Posterior vena cava (tissue), 2 donors: ENCODE measurements around the gene ZNF382. TPM values are rescaled to one million over a fixed set of nuclear protein-coding genes. Genes with fewer than 3 reads are reported as not detected.
A peak's percentile ranks its signal among the peaks of the same experiment; 100 is the strongest.
"Not testable (repeated sequence)": the region's sequence is repeated elsewhere in the genome, so short reads cannot be mapped to it uniquely, and the experiment has no call there.

Experiments used
- DNase-seq: peaks from one replicate; pipeline ENCODE4 v3.0.0-alpha.2; 2020; ENCODE audit warnings: low spot score
- intact Hi-C, 2 donors: fragments of 100-400 bp; cut with DNase I; formaldehyde crosslinking; loops; one replicate each; pipeline versions ENCODE4 v1.14.1 to v1.14.2; 2022 to 2023
- long read RNA-seq, 2 donors: library from polyadenylated mRNA; unstranded; transcript quantifications; one replicate each; pipeline ENCODE4 v2.0.0, GENCODE V29; 2020 to 2021
- total RNA-seq, 2 donors: library from RNA; stranded (reverse); fragmentation: NEBNext Ultra II Directional; extraction: Animal tissue kit (Norgen Biotek cat#: 25700); gene quantifications; one replicate each; pipeline ENCODE4 v1.2.1, GENCODE V29; 2021
- donor health status: DM: yes; HTN: yes; CAD: no.
- donor health status: DM: yes; HTN: yes; CAD: no.

The ZNF382 gene
- 1 to 10 TPM; 7.3 to 7.4 TPM for total RNA-seq
- long read RNA-seq, donor 1, partial matches to known transcripts = 0 of 2 reads
- long read RNA-seq, donor 1, other reads (novel, unspliced or antisense) = 2 of 2 reads
- long read RNA-seq, donor 2, partial matches to known transcripts = 0 of 4 reads
- long read RNA-seq, donor 2, other reads (novel, unspliced or antisense) = 3 of 4 reads

DNA sequence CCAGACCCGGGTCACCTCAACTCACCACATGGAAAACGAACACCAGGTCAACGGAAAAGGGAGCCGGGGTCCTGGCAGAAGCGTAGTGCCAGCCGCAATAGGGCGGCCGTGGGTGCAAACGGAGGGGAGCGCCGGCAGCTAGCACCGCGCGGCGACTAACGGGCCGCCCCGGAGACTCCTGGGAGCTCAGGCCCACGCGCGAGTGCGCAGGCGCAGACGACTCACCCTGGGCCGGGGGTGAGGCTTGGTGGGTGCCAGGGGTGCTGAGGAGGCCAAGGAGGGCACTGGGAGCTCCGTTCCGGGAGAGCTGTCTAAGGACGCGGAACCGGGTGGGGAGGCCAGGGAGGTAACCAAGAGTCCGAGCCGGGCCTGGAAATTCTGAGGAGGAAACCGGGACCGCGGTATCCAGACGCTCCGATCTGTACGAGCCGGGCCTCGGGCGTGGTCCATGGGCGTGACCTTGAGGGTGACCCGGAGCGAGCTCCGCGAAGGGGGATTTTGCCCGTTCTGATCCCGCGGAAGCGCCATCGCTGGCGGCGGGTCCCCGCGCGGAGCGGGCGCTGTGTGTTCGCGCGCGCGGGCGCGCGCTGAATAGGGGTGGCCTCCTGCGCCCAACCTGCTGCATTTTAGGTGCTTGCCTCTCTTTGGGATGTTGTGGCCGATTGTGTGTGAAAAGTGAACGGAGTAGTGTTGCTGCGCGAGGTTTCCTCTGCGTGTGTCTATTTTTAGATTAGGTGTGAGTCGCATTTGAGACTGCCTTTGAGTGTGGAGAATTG lies at the start of gene ZNF382:
TSS of gene ZNF382 (plus strand) at position 213 of the 776 bp plus-strand sequence. CDS start 4,602 bp downstream, outside the sequence.
- peak; percentile 93 for DNase-seq
- intact Hi-C loops = no loop called here

DNA sequence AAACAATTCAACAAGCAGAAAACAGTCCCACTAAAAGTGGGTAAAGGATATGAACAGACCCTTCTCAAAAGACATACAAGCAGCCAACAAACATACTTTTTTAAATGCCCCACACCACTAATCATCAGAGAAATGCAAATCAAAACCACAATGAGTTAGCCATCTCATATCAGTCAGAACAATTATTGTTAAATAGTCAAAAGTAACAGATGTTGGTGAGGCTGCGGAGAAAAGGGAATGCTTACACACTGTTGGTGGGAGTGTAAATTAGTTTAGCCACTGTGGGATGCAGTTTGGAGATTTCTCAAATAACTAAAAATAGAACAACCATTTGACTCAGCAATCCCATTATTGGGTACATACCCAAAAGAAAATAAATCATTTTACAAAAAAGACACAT lies 40.7 kb upstream of the ZNF382 start:
- intact Hi-C loops = no loop called here
- no peak for DNase-seq

DNA sequence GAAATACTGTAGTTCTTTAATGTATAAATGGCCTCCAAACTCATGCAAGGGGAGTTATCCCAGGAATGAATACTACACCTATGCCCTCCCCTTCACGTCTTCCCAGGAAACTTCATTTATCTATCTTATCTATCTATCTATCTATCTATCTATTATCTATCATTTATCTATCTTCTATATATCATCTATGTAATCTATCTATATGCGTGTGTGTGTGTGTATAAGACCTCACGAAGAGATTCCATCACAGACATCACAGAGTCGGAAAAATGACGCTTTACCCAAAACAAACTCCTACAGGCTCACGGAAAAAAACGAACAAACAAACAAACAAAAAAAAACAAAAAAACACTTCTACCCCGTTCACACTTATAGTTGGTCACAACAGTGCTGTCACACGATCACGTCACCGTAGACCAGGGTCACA lies 32.5 kb upstream of the ZNF382 start:
- intact Hi-C loops = no loop called here

DNA sequence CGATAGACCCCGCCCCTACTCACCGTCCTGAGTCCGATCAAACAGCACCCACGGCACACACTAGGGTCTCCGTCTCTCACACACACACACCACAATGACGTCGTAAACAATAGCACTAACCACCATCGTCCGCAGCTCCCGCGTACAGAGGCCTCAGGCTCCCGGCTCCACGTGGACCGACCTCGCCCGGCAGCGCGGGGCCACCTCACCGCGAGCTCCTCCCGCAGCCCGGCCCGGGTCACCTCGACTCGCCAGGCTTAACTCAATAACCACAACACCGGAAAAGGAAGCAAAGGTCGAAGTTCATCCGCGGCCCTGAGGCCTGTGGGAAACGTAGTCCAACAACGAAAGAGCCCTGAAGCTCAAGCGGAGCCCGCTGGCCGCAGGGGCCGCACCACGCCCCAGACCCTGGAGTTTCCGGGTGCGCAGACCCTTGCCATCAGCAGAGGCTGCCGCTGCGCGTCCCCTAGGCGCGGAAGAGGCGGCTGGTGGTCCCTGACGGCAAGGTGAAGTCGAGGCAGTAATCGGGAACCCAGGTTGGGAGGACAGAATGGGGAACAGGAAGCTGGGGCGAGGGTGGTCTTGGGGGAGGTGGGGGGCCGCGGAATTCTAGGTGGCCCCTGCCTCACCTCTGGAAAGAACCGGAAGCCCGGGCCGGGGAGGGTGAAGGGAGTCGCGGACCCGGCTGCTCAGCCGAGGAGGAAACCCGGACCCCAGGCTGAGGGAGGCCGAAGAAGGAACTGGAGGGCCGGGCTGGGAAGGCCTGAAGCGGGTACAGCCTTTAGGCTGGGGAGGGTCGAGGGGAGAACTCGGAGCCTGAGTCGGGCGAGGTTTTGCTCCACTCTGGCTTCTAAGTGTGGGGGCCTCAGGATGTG lies 31.9 kb upstream of the ZNF382 start, which contains the start of gene ZNF529:
TSS of gene ZNF529 (minus strand) at position 273 of the 875 bp plus-strand sequence. CDS start 946 bp downstream, outside the sequence.
- intact Hi-C loops = no loop called here

More for the DNA sequence above, 32.5 kb upstream of the ZNF382 start:
- no peak for DNase-seq

DNA sequence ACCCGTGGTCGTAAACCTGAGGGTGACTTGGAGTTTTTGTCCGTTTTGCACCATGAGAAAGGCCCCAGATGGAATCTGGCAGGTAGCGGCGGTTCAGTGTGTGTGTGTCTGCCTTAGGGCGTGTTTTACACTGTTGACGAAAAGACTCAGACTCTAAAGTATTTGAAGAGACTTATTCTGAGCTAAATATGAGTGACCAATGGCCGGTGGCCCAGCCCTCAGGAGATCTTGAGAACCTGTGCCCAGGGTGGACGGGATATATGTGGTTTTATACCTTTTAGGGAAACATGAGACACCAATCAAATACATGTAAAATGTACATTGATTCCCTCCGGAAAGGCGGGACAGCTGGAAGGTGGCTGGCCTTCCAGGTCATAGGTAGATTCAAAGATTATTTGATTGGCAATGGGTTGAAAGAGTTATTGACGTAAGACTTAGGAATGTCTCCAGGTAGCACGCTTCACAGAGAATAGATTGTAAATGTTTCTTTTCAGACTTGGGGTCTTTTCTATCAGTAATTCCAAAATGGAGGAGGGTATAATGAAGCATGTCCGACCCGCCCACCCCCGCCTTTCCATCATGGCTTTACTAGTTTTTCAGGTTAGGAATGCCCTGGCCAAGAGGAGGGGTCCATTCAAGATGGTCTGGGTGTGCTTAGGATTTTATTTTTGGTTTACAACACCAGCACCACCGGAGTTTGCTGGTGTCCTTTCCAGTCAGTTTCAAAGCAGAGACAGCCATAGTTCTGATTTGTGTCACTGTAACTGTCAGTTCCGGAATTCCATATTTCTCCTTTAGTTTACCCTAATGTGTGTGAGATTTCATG lies 31.0 kb upstream of the ZNF382 start:
- DNase-seq = no peak
- intact Hi-C loops = no loop called here

More for the DNA sequence above, 31.9 kb upstream of the ZNF382 start, which contains the start of gene ZNF529:
- peak; percentile 96 for DNase-seq

DNA sequence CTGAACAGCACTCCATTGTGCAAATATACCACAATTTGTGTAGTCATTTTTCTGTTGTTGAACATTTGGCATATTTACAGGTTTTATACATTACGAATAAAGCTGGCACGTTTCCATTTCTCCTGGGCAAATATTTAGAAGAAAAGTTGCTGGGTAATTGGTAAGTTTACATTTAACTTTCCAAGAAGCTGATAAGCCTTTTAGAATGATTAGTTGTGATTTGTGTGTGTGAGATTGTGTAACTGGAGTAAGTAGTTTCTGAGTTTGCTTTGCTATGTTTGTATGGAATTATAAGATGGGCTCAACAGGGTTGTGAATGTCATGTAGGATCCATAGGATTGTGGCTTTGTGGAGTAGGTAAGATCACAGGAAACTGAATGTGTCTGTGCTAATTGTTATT lies 30.4 kb upstream of the ZNF382 start:
- intact Hi-C loops = no loop called here
- no peak for DNase-seq

DNA sequence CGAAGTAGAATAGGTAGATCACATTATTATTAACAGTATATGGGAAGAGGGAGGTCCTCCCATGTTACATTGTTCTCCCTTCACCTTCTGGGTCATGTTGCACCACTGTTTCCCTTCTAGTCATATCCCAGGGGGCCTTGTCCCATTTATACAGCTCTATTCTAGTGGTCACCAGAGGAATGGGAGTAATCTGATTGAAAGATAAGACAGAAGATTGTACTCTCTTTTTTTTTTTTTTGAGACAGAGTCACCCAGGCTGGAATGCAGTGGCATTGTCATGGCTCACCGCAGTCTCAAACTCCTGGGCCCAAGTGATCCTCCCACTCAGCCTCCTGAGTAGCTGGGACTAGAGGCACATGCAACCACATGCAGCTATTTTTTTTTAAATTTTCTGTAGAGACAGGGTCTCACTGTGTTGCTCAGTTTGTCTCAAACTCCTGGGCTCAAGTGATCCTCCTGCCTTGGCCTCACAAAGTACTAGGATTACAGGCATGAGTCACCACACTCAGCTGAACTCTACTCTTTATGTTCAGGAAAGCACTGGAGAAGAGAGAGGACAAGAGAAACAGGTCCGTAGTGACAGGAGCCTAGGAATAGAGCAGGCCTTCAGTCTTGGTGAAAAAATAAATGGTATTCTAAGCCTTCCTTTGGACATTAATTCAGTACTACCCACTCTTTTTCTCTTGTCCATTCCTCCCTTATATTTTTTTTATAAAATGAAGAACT lies 27.7 kb upstream of the ZNF382 start:
- intact Hi-C loops = no loop called here

DNA sequence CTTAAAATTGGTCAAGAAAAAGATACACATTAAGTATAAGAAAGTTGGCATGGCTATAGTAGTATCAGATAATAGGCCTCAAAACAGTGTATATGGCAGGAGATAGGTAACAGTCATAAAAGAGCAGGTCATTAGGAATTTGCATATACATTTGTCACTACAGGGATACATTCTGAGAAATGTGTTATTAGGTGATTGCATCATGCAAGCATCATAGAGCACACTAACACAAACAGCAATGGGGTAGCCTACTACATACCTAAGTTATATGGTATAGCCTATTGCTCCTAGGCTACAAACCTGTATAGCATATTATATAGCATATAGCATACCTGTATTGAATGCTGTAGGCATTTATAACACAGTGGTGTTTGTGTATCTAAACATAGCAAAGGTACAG lies 25.9 kb upstream of the ZNF382 start:
- intact Hi-C loops = no loop called here
- no peak for DNase-seq

More for the DNA sequence above, 27.7 kb upstream of the ZNF382 start:
- DNase-seq = no peak

DNA sequence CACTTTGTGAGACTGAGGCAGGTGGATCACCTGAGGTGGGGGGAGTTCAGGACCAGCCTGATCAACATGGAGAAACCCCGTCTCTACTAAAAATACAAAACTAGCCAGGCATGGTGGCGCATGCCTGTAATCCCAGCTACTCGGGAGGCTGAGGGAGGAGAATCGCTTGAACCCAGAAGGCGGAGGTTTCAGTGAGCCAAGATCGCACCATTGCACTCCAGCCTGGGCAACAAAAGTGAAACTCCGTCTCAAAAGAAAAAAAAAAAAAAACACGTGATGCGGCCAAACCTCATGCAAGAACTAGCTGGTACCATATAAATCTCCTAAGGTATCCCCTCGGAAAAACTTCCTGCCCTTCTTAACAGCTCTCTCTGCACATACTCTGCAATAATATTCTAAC lies 2.4 kb upstream of the ZNF382 start:
- DNase-seq, intact Hi-C loops: not testable (repeated sequence)

DNA sequence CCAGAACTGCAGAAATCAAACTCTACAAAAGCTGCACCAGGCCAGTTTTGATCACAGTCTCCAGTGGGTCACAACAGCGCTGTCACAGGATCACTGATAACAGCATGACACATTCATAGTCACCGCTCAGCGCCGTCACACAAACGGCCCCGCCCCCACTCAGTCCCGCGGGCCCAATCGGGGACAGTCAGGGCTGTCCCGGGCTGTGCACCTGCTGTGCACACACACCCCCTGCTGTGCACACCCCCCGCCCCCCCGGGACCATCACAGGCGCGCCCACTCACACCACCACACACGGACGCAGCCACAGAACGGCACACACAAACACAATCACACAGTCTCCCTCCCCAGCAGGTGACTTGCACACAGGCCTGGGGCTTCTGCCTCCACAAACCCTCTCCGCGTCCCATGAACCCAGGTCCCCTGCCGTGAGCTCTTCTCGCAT lies 435 bp upstream of the ZNF382 start:
- intact Hi-C loops = no loop called here
- no peak for DNase-seq

DNA sequence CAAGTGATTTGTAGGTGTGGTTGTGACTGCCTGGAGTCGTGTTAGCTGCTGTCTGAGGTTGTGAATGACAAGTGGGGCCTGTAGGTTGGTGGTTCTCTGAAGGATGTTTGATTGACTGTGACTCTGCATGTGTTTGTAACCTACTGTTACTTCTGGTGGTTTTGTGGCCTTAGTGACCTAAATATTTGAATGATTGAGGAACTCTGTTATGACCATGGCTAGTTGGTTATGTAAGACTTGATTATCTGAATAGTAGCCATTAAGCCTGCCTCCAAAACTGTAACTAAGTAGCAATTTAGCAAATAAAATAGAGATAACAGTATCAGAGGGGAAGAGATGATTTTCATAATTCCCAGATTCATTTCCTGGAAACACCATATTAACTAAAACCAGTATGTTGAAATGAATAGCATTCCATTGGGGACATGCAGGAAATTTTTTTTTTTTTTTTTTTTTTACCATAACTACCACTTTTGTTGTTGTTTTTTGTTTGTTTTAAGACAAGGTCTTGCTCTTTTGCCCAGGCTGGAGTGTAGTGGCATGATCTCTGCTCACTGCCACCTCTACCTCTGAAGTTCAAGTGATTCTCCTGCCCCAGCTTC lies 865 bp downstream of the ZNF382 start:
- no peak for DNase-seq
- intact Hi-C loops = no loop called here

DNA sequence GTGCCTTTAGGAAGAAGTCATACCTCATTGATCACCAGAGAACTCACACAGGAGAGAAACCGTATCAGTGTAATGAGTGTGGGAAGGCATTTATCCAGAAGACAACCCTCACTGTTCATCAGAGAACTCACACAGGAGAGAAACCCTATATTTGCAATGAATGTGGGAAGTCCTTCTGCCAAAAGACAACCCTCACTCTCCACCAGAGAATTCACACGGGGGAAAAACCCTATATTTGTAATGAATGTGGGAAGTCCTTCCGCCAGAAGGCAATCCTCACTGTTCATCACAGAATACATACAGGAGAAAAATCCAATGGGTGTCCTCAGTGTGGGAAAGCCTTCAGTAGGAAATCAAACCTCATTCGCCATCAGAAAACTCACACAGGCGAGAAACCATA lies 21.9 kb downstream of the ZNF382 start:
- intact Hi-C loops = no loop called here
- DNase-seq = no peak

DNA sequence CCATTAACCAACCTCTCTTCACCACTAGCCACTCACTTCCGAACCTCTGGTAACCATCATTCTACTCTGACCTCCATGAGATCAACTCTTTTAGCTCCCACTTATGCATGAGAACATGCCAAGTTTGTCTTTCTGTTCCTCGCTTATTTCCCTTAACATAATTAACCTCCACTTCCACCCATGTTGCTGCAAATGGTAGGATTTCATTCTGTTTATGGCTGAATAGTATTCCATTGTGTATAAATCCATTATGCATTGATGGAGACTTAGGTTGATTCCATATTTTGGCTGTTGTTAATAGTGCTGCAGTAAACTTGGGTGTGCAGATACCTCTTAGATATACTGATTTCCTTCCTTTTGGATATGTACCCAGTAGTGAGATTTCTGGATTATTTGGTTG lies 30.2 kb downstream of the ZNF382 start:
- intact Hi-C loops = no loop called here

DNA sequence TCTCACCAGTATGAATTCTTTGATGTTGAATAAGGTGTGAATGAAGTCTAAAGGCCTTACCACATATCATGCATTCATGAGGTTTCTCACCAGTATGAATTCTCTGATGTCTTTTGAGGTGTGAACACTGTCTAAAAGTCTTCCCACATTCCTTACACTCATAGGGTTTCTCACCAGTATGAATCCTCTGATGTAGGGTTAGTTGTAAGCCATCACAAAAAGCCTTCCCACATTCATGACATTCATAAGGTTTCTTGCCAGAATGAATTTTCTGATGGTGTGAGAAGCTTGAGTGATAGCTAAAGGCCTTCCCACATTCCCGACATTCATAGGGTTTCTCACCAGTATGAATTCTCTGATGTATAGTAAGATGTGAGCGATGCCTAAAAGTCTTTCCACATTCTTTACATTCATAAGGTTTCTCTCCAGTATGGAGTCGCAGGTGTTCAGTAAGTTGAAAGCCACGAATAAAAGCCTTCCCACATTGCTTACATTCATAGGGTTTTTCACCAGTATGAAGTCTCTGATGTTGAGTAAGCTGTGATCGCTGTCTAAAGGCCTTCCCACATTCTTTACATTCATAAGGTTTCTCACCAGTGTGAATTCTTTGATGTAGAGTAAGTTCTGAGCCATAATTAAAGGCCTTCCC lies 33.9 kb downstream of the ZNF382 start:
- DNase-seq = no peak
- intact Hi-C loops = no loop called here

More for the DNA sequence above, 30.2 kb downstream of the ZNF382 start:
- no peak for DNase-seq

DNA sequence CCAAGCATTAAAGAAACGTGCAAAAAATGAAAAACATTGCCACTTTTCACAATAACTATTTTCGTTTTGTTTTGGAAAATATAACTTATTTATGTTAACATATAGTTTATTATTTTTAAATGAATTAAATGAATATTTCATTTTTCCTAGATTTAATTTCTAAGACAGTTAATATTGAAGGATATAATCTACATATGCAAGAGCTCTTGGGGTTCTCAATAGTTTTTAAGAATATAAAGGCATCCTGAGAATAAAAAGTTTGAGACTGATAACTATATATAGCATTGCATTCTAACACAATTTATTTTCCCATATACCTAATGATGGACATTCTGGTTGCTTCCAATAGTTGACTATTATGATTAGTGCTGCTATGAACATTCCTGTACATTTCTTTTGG lies 41.6 kb downstream of the ZNF382 start:
- no peak for DNase-seq
- intact Hi-C loops = no loop called here

DNA sequence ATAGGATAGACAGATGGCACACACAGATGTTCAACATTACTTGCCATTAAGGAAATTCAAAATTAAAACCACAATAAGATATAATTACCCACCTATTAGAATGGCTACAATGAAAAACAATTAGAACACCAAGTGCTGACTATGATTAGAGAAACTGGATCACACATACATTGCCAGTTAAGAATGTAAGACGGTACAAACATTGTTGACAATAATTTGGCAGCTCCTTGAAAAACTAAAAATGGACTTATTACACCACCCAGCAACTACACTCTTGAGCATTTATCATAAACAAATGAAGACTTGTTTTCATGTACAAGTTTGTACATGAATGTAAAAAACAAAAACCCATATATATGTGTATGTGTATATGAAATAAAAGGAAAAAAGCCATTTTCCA lies 47.8 kb downstream of the ZNF382 start:
- intact Hi-C loops = no loop called here
- DNase-seq = no peak

DNA sequence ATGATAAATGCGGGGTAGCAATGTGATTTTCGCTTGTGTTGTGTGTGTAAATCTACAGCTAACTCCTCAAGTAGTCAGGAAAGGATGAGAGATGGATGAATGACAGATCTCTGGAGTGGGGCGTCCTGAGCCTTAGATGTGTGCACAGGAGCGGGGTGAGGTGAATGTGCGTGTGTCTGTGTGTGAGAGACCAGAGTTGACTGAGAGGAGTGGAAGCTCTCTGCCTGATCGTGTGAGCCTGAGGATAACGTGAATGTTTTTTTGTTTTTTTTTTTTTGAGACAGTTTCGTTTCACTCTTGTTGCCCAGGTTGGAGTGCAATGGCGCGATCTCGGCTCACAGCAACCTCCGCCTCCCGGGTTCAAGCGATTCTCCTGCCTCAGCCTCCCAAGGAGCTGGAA lies 60.7 kb downstream of the ZNF382 start:
- intact Hi-C loops = no loop called here
- DNase-seq = no peak
